Stimulated activated CD8-positive, alpha-beta memory T cell treated with anti-CD3 and anti-CD28 coated beads, Interleukin-7, amount 100 ng/mL, for 24 hours (primary cell): ENCODE measurements around the gene THBS2.

Experiments
- DNase-seq: peaks from one replicate; pipeline ENCODE4 v3.0.0-alpha.2; 2020; ENCODE audit warnings: low read depth

THBS2 gene

DNA sequence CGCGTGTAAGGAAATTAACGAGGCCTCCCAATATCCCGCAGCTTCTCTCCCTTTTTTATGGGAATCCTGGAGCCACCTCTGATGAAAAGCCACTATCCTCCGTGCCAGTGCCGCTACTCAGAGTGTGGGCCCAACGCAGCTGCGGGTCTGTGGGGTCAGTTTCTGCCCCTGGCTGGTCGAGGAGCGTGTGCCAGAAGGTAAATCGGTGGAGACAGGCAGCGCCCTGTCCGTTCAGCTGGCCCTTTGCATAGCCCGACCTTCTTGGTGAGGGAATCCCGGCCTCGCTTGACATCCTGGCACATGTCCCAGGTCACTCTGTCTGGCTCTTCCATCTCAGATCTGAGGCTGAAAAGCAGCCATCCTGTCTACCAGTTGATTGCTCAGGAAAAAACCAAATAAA lies 4.6 kb downstream of the THBS2 start:
- no peak for DNase-seq

DNA sequence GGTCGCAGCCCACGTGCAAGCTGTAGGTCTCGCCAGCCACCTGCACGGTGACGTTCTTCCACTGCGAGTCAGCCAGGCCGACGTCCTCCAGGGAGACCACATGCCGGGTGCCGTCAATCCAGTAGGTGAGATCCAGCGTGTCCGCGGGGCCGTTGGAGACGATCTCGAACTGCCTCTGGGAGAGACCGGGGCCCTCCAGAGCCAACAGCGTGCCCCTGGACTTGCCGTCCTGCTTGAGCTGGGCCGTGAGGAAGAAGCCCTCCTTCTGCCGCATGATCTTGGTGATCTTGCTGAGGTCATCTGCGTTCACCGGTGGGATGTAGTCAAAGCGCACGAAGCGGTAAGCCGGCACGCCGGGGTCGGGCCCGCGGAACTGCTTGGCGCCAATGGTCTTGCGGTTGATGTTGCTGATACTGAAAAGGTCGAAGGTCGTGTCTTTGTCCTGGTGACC lies 5.1 kb downstream of the THBS2 start:
- DNase-seq: no peak

DNA sequence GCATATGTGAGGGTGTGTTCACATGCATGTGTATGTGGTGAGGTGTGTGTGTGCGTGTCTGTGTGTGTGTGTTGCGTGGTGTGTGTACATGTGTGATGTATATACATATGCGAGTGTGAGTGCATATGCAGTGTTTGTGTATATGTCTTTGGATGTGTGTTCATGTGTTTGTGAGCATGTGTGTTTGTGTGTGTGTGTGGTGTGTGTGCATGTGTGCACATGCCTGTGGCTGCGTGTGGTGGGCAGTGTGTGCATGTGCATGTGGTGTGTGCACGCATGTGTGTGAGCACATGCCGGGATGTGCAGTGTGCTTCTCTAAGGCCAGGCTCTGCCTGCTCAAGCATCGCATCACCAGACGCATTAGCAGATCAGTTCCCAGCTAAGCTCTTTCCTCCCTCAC lies 5.7 kb downstream of the THBS2 start:
- DNase-seq: no peak

DNA sequence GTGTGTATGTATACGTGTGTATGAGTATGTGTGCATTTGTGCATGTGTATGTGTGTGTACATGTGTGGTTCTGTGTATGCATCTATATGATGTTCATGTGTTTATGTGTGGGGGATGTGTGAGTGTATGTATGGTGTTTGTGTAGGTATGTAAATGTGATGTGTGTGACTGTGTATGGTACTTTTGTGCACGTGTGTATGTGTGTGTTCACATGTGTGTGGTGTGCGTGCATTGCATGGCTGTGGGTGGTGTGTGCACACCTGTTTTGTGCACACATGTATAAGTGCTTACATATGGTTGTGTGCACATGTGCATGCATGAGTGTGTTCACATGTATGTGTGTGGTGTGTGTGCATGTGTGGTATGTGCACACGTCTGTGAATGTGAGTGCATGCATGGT lies 6.2 kb downstream of the THBS2 start:
- DNase-seq: no peak

DNA sequence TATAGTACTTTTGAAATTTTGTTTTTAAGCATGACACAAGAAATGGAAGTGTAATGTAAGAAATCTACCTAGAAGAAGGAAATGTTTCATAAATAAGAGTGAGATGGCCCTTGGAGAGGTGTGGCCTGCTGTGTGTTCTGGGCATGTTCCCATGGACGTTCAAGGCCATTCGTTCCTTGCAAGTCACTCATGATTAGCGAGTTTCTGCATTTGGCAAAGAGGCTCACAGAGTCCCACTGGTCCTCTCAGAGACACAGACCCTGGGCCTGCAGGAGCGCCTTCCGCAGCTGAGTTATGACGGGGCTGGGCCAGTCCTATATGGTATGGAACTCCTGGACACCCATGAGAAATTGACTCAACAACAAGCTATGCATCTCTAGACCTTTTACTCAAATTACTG lies 7.2 kb downstream of the THBS2 start:
- no peak for DNase-seq

DNA sequence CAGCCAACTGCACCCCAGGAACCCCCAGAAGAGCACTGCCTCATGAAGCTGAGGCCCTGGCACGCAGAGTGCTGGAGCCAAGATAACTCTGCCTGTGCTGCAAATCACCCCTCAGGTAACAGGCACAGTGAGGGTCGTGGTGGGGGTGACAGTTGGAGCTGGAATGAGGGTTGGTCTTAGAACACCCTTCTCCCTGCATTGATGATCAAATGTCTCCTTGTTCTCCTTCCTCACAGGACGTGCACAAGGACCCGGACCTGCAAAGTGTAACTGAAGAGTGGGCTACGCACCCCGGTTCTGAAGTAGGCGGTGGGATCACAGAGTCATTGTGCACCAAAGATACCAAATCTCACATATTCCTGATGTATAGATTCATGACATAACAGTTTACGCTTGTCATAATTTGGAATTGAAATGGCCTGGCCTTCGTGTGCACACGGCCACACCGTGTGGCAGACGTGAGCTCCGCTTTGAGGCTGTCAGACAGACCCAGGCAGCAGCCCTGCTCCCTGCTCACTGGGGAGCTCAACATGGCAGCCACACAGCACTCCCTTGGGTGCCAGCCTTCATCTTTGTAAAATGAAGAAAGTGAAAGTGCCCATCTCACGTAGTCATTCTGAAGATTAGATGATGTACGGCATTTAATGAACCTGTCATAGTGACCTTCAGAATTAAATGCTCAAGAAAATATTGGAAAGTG lies 8.8 kb downstream of the THBS2 start:
- no peak for DNase-seq

DNA sequence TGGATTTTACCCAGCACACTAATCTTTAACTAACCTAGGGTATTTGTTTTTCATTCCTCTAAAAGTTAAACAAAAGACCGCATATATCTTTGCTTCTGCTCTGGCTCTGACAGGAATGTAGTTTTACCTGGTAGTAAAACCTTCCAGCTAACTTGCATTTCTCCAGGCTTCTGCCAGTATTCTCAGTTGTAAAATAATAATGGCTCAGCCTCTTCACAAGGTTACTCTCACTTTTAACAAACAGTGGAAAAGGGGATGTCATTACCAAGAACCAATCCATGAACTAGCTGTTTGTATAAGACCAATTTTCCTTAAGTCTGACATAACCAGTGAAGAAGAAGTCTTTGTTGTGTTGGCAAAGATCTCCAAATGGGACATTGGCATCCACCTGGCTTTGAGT lies 10.0 kb downstream of the THBS2 start:
- DNase-seq: no peak

DNA sequence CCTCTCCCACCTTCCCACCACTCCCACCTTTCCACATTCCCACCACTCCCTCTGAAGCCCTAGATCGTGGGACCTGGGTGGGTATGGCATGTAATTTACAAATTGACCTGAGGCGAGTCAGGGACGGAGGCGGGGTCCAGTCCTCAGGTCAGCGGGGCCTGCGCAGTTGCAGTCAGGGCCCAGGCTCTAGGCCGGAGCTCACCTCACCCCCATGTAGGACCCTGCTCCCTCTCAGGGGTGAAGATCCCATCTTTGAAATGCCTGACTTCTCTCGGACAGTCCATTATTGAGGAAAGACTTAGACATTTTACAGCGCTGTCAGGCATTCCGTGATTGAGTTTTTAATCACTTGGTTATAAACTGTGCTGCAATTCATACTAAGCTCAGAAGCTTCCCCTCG lies 10.5 kb downstream of the THBS2 start:
- DNase-seq: no peak

DNA sequence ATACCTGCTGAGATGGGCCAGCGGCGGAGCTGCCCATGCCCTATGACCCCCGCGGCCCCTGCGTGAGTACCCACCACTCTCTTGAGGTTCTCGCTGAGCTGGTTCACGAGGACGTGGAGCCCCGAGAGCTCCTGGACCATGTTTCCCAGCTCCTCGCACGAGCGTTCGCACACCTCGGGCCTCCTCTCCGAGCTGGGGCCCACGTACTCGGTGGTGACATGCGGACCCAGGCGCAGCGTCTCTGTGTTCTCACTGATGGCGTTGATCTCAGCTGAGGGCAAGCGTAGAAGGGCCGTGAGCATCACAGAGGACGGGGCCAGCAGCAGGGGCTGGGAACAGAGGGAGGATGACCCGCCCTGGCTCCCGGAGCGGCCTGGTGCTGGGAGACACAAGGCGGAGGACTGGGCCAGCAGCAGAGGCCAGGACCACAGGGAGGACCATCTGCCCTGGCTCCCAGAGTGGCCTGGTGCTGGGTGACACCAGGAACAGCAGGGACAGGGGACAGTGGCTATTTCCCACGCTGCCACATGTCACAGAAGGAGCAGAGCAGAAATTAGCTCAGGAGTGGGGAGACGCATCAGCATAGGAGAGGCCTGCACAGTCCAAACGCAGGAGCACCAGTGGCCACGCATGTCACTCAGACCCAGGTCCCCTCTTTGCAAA lies 11.8 kb downstream of the THBS2 start:
- DNase-seq: no peak

DNA sequence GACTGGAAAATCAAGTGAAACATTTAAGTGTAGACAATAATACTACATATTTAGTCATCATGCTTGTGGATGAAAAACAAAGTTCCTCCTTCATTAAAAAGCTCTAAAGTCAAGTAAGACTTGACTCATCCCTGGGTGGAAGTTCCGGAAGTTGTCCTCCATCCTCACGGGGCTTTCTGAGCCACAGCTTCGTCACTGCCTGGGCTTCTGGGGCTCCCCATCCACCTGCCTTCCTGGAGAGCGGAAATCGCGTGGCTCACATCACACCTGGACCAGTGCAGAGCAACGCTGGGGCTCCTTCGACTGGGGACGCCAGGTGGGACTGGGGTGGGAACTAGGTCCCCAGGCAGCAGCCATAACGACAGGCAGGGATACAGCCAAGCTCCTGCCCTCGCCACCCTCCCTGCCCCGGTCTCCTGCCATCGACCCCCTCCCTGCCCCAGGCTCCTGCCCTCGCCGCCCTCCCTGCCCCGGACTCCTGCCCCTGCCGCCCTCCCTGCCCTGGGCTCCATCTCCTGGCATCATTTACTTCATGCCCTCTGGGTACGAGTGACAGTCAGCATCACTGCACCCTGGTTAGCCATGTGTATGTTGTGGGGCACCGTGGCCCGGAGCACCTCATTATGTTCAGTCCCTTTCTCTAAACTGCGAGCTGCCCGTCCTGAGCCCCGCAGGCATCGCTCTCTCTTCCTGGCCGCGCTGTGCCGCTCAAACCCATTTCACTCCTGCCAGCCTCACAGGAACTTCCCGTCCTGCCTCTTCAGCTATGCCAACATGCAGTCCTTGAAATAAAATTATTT lies 12.9 kb downstream of the THBS2 start:
- no peak for DNase-seq

DNA sequence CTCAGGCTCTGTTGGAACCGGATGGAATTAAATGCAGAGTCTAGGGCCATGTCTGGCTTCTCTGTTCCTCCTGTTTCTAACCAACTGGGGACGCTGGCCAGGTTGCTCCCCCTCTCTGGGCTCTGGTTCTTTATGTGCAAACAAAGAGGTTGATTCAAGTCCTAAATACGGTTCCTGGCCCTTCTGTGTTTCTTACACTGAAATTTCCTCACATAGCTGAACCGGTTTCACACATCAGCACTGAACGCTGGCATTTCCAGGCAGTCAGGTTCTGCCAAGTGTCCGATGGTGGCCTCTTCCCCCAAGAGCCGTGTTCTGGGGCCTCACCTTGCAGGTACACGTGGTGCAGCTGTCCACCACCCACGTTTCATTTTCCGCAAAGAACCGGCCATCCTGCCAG lies 13.5 kb downstream of the THBS2 start:
- no peak for DNase-seq

DNA sequence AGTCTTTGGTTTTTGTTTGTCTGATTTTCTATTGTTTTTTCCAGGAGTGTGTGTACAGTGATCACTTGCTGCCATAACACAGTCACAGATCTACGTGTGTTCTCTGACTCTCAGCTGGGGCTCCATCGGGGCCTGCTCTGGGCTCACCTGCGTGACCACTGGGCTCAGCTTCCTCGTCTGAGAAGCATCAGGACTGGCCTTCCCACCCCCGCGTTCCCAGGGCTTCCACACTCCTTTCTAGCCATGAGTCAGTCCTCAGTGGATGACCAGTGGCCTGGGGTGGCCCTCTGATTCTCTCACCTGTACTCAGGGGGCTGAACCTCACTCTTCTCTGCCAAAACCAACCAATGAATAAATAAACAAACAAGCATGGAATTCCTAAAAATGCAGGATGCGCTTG lies 14.5 kb downstream of the THBS2 start:
- no peak for DNase-seq

DNA sequence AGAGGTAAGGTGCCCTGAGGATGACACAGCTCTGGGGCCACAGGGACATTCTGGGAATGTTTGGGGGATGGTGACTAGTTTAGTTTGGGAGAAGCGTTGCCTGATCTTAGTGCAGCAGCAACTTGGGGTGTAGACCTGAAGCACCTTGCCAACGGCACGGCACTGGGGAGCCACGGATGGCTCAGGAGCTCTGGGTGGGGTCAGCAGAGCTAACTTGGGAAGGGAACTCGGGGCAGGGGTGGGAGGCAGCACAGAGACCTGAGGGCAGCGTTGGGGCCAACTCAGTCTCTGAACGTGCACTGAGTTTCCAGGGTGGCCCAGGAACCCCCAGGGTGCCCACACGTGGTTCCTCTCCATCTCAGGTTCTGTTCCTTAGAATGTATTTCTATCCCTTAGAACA lies 14.9 kb downstream of the THBS2 start:
- no peak for DNase-seq

DNA sequence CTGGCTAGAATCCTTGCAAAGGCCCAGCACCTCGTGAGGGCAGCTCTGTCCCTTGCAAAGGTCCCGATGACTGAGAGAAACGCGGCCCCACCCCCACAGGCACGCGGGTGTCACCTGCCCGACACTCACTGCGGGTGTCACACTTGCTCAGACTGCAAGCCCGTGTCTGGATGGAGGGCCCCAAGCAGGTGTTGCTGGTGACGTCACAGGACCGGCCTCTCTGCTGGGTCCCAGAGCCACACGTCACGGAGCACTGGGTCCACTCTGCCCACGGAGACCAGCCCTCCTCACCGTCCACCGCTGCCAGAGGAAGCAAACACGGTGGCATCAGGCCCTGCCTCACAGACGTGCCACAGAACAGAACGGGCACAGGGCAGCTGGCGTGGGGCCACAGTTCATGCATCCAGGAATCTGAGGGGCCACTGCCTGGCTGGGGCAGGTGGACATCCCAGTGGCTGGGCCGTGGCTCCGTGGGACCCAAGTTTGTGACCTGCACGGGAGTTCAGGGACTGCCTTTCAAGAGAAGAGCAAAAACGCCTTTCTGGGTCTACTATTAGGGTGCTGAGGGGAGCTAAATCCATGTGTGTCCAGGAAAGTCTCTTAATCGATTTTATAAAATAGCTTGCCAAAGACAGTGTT lies 16.0 kb downstream of the THBS2 start:
- DNase-seq: no peak

DNA sequence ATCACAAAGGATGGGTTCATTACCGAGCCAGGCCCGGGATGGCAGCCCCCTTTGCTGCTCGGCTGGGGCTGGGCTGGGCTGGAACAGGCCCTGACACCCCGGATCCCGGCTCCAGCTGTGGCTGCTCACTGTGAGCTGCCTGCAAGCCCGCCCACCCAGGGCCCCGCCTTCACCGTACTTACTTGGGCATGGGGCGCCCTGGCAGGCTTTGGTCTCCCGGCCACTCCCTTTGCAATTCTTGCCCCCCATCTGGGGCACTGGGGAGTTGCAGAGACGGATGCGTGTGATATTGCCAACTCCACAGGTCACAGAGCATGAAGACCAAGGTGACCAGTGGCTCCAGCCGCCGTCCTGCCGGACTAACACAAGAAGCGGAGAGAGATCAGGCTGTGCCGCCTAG lies 16.7 kb downstream of the THBS2 start:
- no peak for DNase-seq

DNA sequence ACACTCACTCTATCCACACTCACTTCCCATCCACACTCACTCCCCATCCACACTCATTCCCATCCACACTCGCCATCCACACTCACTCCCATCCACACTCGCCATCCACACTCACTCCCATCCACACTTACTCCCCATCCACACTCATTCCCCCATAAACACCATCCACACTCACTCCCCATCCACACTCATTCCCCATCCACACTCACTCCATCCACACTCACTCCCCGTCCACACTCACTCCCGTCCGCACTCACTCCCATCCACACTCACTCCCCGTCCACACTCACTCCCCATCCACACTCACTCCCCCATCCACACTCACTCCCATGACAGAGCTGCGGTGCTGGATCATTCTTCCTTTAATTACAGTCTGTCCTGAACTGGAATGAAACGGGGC lies 17.1 kb downstream of the THBS2 start:
- no peak for DNase-seq

DNA sequence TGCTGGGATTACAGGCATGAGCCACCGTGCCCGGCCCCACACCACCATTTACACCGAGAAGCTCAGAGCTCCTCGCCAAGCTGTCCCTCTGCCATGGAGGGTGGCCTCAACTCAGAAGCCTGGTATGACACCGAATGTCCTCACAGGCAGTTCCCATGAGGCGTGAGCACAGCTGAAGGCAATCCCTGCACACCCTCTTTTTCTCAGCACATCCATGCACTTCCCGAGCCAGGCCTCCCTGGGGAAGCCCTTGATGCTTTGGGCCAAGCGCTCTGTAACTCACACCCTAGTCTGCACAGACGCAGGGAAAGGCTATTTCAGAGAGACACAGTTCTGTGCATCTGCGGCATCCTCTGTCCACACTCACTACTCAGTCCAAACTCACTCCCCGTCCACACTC lies 18.4 kb downstream of the THBS2 start:
- DNase-seq: no peak

DNA sequence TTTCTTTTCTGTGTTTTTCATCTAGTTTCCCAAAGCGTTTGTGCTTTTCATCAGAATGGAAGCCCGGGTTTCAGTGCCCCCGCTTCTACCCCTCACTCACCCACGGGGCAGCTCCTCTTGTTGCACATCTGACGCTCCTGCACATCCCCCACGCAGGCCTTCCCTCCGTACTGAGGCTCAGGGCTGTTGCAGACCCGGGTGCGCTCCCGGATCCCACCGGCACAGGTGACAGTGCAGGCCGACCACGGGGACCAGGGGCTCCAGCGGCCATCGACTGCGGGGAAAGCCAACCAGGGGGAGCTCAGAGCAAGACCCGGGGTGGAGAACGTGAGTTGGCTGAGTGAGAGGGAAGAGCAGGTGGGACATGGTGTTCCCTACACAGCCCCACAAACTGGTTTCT lies 19.0 kb downstream of the THBS2 start:
- no peak for DNase-seq

DNA sequence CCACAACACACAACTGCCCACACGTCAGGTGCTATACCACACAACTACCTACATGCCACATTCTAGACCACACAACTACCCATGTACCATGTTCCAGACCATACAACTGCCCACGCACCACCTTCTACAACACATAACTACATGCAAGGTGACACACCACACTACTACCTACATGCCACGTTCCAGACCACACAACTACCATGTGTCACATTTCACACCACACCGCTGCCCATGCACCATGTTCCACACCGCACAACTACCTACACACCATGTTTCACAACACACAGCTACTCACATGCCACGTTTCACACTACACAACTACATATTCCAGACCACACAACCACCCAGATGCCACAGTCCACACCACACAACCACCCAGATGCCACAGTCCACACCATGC lies 19.8 kb downstream of the THBS2 start:
- no peak for DNase-seq

DNA sequence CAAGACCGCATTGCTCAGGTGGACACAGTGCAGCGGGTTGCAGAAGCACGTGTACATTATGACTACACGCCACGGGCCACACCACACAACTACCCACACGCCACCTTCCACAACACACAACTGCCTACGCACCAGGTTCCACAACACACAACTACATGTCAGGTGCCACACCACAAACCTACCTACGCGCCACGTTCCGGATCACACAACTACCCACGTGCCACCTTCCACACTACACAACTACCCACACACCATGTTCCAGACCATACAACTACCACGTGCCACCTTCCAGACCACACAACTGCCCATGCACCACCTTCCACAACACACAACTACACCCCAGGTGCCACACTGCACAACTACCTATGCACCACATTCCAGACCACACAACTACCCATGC lies 20.5 kb downstream of the THBS2 start:
- DNase-seq: no peak

DNA sequence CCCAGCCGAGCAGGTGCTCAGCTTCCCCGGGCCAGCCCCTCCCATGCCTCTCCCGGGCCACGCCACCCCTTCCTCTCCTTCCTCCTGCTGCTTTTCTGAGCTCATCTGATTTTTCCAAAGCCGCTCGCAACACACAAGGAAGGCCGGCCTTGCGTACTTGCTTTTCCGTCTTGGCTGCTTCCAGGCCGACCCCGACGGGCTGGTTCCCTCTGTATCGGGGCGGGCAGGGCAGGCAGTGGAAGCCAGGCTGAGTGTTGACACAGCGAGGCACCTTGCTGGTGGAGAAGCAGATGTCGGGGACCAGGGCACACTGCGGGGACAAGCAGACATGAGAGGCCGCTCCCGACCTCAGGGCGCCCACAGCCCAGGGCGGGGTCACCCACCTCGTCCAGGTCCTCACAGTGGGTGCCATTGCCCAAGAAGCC lies 21.1 kb downstream of the THBS2 start:
- no peak for DNase-seq

DNA sequence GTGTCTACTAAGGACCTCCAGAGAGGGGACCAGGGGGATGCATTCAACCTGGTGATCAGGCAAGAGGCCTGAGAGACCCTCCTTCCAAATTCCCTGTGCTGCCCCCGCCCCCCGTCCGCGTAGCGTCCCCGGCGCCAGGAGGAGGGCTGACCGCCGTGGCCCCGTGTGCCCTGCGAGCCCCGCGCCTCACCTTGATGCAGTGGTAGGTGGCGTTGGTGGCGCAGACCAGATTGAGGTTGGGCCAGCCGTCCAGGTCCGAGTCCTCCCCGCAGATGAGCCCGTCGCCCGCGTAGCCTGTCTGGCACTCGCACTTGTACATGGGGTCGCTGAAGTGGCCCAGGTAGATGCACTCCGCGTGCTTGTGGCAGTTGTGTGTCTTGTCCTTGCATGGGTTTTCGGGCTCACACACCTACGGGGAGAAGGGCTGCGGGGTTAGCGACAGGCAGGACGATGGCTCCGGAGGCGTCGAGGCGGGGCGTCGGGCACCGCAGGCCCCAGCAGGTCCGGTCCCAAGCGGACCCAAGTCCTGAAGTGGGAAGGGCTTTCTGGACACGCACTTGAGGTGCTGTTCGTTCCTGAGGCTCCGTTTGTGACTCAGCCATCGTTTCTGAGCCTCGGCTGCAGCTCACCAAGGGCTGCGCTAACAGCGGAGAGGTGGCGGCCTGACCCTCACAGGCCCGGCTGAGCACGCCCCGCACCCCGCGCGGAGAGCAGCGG lies 21.7 kb downstream of the THBS2 start:
- DNase-seq: no peak
